GM21381 (cell line): ENCODE measurements around the gene BMERB1.

ENCODE experiments used
- ATAC-seq: cut with Tn5 transposase; IDR thresholded peaks from one replicate; pipeline ENCODE4 v1.9.1; 2021; ENCODE audit warnings: mild to moderate bottlenecking, moderate library complexity; ENCODE audit not compliant: unreplicated experiment

Gene BMERB1

DNA sequence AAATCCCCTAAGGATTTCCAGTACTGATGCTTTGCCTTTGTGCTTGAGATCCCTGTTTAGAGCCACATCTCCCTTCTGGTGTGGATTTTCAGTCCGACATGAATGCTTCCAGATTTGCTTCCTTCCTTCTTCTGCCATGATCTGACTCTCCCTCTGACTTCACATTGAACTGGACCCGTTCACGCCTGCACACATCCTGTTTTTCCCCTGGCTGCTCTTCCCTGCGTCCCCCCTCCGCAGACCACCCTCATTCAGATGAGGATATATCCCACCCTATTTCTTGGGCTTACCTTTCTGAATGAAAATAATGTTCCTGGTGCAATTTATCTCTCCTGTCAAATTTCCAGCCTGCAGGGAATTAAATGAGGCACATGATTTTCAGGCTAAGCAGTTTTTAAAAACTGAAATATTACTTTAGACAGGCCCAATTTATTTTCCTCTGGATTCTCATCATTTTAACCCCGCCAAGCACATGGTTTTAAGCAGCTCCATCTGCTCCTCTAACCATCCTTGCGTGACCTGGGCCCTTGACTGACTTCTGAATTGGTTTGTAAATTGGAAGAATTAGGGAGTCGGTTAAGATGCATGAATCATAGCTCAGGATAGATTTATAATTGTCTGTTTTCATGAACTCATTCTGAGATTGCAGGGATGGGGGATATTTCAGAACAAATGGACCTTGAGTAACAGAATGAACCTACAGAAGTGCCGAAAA is 59.2 kb downstream of the BMERB1 start:
- ATAC-seq = no peak

DNA sequence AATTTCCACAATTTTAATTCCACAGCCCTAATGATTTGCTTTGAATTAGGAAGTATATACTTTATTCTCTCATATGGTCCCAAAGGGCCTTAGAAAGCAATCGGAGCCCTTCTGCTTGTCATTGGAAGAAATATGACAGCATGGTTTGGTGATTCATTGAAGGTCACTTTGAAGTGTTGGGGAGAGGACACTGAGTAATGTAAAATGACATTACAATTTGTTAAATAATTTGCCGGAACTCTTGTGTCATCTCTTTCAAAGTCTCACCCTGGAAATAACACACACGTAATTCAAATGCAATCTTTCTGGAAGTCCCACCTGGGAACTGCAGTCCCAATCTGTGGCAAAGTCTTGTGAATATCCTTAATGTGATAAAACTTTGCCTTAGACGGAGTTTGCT is 59.8 kb downstream of the BMERB1 start:
- ATAC-seq = no peak

DNA sequence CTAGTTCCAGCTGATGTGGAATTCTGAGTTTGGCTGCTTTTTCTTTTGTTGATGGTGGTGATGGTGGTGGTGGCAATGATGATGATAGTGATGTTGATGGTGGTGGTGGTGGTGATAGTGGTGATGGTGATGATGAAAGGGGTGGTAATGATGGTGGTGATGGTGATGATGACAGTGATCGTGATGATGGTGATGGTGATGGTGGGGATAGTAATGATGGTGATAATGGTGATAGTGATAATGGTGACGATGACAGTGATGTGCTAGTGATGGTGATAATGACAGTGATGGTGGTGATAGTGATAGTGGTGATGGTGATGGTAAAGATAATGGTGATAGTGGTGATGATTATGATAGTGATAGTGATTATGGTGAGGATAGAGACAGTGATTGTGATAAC is 61.5 kb downstream of the BMERB1 start:
- no peak for ATAC-seq

GRCh38 chr16:15498427-15499175 is 64.2 kb downstream of the BMERB1 start:
- no peak for ATAC-seq

GRCh38 chr16:15502041-15502725 is 67.8 kb downstream of the BMERB1 start:
- no peak for ATAC-seq

DNA sequence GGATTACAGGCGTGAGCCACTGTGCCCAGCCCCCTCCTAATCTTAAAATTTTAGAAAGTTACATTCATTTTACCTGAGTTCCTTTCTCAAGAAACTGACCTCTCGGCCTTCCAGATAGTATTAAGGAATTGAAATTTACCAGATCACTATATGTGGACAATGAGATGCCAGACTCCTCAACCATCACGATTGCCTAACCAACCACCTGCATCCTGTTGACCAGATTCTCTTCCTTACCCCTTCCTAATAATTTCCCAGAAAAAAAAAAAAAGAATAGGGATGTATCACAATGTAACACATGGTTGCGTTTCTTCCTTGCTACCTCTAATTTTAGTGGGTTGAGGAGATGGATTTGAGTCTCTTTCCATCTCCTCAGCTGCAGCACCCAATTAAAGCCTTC is 72.1 kb downstream of the BMERB1 start:
- no peak for ATAC-seq

DNA sequence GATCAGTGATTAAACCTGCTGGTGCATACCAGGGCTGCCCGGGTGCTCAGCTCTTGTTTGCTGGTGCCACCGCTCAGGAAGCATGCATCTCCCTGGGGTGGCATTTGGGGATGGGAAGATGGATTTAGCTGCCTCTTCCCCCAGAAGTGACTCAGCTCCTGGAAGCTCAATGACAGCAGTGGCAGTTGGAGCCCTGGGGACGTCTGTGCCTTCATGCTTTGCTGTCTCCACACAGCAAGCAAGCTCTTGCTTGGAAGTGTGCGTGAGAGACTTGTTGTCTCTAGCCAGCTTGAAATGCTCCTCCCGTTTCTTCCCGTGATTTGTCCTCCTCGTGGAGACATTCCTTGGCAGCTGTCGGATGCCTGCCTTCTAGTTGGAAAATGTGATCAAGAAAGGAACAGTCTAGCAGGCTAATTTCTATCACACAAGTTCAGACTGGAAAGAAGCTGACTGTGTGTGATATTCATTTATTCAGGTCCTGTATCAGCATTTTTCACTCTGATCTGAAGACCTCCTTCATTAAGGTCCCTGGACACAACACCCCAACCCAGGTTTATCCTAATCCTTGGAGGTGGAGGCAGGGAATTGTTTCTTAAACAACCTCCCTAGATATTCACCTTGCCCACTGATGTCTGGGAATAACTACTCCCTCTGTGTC is 73.0 kb downstream of the BMERB1 start:
- no peak for ATAC-seq

DNA sequence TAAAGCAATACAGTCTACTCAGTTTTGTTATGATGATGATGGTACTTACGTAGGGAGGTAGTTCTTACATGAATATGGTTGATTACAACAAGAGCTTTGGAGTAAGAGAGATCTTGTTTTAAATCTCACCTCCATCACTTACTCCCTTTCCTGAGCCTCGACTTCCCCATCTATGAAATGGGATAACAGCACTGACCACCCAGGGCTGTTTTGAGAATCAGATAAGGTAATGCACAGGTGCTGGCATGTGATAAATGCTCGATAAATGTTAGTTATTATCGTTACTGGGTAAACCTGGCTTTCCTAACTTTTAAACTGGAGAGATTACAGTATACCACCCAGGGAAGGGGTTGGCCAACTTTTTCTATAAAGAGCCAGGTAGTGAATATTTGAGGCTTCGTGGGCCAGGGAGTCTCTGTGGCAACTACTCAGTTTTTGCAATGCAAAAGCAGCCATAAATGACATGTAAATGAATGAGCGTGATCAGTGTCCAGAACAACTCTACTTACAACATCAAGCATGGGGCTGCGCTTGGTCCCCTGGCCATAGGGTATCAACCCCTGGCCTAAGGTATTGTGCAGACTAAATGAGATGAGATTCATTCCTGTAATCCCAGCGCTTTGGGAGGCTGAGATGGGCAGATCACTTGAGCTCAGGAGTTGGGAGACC is 73.7 kb downstream of the BMERB1 start:
- no peak for ATAC-seq

DNA sequence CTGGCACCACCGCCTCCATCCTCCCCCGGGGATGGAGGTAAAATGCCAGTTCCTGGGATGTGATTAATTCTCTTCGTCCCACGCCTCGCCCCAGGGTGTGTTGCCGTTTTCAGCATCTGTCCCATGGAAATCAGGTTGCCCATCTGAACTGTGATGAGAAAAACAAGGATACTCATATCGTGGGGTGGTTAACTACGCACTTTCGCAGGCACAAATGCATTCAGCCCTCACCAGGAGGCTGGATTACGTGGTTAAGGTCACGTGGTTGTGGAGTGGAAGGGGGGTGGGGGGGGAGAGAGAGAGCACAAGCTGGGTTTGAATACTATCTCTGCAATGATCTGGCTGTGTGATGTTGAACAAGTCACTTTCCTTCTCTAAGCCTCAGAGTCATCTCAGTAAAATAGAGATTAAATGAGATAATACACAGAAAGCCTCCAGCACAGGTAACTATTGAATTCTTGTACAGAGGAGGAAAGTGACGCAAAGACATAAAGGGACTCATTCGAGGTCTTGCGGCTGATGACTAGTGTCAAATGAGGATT is 74.7 kb downstream of the BMERB1 start:
- no peak for ATAC-seq

- no peak for ATAC-seq
These were observed 75.5 kb downstream of the BMERB1 start for GRCh38 chr16:15509593-15510535.

DNA sequence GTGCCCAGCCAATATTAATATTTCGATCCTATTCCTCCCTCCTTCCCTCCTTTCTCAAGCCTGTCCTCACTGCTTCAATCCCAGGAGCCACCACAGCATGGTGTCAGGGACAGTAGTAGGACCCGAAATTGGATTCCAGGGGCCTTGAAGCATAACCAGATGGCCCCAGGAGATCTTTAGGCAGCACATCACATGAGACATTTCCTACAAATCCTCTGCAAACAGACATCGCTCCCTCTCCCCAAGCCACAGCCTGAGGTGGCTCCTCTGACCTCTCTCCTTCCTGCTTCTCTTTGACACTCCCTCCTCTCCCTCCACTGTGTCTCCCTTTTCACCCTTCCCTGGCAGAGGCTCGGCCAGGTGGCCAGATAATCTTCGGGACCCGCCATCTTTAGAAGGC is 76.6 kb downstream of the BMERB1 start:
- no peak for ATAC-seq

GRCh38 chr16:15511759-15512487 is 77.5 kb downstream of the BMERB1 start:
- no peak for ATAC-seq

DNA sequence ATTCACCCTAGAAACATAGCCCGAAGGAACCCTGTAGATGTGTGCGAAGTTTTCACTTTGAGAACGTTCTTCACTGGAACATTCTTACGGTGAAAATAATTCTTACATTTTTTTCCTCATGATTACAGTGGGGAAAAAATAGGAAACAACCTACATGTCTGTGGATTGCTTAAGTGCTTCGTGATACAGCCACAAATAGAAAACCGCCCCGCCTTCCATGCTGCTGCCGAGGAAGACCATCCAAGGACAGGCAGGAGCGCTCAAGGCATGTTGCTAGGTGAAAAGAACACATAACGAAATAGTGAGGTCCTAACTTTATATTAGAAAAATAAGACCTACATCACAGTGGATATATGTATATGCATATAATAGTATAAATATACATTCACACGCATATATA is 78.8 kb downstream of the BMERB1 start:
- ATAC-seq = no peak

GRCh38 chr16:15515992-15516391 is 81.6 kb downstream of the BMERB1 start:
- ATAC-seq = no peak

- no peak for ATAC-seq
These were observed 82.2 kb downstream of the BMERB1 start for GRCh38 chr16:15516609-15517008.

DNA sequence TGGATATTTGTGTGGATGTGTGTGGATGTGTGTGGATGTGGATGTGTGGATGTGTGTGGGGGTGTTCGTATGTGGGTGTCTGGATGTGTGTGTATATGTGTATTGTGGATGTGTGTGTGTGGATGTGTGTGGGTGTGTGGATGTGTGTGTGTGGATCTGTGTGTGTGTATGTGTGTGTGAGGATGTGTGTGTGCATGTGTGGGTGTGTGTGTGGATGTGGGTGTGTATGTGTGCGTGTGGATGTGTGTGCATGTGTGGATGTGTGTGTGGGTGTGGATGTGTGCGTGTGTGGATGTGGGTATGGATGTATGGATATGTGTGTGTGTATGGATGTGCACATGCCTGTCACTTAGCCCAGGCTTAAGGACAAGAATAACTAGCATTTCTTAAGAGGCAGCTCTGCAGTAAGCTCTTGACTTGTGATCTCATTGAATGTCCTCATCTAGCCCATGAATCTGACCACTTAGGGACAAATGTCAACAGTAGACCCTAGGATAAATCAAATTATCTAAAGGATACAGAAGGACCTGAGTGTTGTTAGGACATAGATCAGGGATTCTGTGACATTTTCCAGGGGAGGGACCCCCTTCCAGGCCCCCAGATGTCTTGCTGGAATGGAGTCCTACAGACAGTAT is 83.5 kb downstream of the BMERB1 start:
- no peak for ATAC-seq

- ATAC-seq = no peak
These were observed 84.3 kb downstream of the BMERB1 start for GRCh38 chr16:15518381-15519351.
